Measurements from ENCODE around the gene SYT1.
"Not testable (repeated sequence)": the region's sequence is repeated elsewhere in the genome, so short reads cannot be mapped to it uniquely, and the experiment has no call there.

SYT1 gene

GRCh38 chr12:78966926-78967325, 102.4 kb downstream of the SYT1 start:
- DNase-seq (ENCODE audit: low read depth in 1 of 2, low spot score in 1 of 2) = no peak

- no peak for DNase-seq (ENCODE audit: low read depth in 1 of 2, low spot score in 1 of 2)
Observed at GRCh38 chr12:78968226-78968625, 103.7 kb downstream of the SYT1 start.

GRCh38 chr12:78970041-78970440, 105.5 kb downstream of the SYT1 start:
- DNase-seq (ENCODE audit: low read depth in 1 of 2, low spot score in 1 of 2) = no peak

DNA sequence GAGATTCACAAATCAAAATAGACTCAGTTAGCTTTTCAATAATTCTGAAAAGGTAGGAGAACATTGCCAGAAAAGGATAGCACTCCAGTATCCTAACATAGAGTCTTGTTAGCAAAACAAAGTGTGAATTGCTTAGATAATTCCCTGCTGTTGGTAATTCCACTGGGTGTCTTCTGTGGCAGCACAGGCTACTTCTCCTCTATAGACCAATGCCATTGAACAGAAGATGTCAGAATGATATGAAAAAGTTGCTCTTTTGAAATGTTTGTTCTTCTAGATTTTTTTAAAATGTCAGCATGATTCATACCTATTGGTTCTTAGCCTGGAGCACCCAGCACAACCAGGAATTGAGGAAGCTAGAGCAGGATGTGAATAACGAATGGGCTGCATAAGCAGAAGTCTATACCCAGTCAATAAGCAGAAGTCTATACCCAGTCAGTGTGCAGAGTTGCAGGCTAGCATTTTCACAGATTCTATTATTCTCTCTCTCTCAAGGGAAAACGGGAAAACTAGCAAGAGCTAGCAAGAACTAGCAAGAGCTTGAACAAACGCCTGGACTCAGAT, 112.8 kb downstream of the SYT1 start:
- no peak for DNase-seq (ENCODE audit: low read depth in 1 of 2, low spot score in 1 of 2)

DNA sequence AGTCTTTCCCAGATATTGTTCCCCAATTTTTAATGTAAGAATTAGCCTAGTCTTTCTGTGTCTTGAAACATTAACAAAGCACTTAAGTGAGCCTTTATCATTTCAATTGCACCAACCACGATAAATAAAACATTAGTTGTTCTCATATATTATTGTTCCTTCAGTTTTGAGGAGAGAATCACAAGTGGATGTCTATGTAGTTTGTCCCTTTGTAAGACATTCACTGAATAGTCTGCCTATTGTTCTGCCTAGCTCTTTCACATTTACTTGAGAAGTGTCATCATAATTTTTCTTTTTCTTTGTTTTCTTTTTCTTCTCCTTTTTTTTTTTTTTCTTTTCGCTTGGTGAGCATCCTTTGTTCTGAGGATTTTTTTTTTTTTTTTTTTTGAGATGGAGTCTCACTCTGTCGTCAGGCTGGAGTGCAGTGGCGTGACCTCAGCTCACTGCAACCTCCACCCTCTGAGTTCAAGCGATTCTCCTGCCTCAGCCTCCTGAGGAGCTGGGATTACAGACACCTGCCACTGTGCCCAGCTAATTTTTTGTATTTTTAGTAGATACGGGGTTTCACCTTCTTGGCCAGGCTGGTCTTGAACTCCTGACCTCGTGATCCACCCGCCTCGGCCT, 129.7 kb downstream of the SYT1 start:
- DNase-seq (ENCODE audit: low read depth in 1 of 2, low spot score in 1 of 2) = no peak

DNA sequence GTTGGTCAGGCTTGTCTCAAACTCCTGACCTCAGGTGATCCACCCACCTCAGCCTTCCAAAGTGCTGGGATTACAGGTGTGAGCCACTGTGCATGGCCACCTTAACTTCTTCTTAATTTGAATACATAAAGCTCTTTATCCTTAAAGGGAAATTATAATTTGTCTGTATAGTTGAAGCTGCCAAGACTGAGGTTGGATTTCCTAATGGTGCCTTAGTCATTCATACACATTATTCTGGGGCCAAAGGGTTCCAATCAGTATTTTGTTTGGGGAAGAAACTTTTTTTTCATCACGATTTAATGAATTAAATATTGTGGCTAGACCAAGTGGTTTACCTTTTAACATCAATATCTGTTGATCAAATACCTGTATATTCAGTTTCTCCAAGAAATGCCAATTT, 135.9 kb downstream of the SYT1 start:
- no peak for DNase-seq (ENCODE audit: low read depth in 1 of 2, low spot score in 1 of 2)

DNA sequence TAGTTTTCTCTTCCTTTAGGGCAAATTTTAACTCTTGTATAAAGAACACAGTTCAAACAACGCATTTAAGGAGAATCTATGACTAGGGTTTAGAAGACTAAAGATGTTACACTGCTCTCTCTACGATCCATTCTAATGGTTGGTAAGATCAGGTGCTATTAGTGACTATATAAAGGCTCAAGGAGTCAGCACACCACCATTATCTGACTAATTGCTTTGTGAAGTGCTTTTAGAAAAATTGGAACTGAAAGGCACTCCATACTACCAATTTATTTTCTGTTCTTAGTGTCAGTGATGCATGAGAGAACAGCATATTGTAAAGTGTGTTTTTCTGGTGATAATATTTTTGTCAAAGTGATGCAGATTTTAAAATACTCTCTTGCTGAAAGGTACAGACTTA, 136.8 kb downstream of the SYT1 start:
- DNase-seq (ENCODE audit: low read depth in 1 of 2, low spot score in 1 of 2) = no peak

GRCh38 chr12:79006306-79006705, 141.7 kb downstream of the SYT1 start:
- no peak for DNase-seq (ENCODE audit: low read depth in 1 of 2, low spot score in 1 of 2)

DNA sequence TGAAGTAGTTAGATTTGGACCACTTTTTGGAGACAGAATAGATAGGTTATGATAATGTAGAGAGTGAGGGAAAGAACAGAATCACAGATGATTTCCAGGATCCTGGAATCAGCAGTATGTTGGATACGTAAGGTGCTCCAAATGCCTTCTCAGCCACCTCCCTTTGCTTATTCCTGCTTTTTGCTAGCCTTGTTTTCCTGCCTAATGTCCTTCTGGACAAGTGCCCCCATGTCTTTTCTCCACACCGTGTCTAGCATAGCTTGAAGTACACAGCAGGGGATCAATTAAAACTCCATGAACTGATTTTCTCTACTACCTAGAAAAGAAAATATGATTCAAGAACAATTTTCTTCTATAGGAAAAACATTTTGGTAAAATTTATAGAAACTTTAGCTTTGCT, 144.0 kb downstream of the SYT1 start:
- DNase-seq (ENCODE audit: low read depth in 1 of 2, low spot score in 1 of 2) = no peak

GRCh38 chr12:79012636-79013035, 148.1 kb downstream of the SYT1 start:
- no peak for DNase-seq (ENCODE audit: low read depth in 1 of 2, low spot score in 1 of 2)

DNA sequence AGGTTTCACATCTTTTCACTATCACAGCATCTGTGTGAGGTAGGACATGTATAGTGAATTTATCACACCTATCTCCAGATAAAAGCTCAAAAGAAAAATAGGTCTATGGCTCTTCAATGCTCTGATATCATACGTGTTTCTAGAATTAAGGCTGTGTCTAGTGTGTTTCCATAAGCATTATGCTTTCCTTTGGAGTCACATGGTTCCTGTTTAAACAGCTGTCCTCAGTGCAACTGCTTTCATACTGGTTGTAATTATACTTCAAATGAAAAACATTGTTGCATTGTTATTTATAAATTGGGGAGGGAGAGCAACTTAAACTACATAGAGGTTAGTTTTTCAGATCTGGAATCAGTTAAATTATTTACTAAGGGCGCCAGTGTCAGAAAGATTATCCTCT, 151.6 kb downstream of the SYT1 start:
- DNase-seq (ENCODE audit: low read depth in 1 of 2, low spot score in 1 of 2) = no peak

DNA sequence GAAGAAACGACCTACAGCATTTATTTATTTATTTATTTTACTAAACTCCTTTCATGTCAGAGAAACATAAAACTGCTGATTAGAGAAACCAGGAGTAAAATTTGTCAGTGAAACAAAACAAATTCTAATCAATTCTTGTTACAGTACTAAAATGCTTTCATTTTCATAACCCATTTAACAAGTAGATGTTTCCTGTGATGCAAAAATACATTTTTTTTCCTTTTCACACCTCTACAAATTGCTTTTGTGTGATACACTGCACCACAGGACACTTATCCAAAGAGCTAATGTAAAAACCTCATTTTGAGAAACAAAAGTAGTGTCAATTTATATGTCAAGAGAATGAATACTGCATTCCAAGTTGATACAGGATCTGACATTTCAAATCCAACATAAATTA, 155.1 kb downstream of the SYT1 start:
- DNase-seq (ENCODE audit: low read depth in 1 of 2, low spot score in 1 of 2) = no peak

- DNase-seq (ENCODE audit: low read depth in 1 of 2, low spot score in 1 of 2) = no peak
Observed at GRCh38 chr12:79020106-79020505, 155.5 kb downstream of the SYT1 start.

DNA sequence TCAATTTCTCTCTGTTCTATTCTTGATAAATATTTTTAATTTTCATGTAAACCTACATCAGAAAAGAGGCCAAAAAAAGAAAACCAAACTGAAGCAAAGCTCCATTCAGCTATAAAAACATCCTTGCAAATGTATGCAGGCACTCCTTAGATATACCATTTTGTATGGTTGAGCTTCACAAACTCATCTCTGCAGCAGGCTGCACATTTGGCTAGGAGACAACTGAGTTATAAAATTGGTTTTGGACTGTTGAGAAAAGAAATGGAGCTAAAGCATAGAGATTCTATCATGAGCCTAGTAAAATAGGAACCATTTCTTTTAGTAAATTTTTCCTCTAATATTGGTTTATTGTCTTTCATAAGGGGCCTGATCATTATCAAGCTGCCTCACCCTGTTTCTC, 156.4 kb downstream of the SYT1 start:
- no peak for DNase-seq (ENCODE audit: low read depth in 1 of 2, low spot score in 1 of 2)

DNA sequence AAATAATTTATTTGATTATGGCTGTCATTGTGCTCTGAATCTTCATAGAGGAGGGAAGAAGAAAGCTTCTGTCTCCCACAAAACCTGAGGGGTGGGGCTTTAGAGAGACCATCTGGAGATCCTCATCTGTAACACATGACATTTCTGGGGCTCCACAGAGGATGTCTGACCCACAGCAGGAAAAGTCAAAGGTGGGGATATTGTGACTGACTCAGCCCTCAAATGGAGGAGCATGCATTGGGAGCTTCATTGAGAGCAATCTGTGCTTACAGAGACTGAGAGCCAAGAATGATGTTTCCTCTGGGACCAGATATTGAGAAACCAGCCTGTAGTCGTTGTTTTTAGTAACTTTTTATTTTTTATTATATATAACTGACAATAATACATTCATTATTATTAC, 158.7 kb downstream of the SYT1 start:
- DNase-seq (ENCODE audit: low read depth in 1 of 2, low spot score in 1 of 2) = no peak

DNA sequence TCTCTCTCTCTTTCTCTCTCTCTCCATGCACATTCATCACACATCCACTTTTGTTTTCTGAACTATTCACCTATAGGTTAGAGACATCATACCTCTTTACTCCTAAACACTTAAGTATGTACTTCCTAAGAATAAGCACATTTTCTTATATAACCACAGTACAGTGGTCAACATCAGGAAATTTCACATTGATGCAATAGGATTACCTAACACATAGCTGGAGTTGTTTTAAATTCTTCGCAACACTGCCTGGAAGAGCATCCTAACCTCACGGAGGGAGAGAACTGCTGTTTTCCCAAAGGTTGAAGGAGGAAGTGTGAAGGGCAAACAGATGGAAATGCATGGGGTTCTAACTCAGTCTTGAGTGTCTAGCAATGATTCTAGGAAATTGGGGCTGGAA, 159.2 kb downstream of the SYT1 start:
- DNase-seq (ENCODE audit: low read depth in 1 of 2, low spot score in 1 of 2) = no peak

DNA sequence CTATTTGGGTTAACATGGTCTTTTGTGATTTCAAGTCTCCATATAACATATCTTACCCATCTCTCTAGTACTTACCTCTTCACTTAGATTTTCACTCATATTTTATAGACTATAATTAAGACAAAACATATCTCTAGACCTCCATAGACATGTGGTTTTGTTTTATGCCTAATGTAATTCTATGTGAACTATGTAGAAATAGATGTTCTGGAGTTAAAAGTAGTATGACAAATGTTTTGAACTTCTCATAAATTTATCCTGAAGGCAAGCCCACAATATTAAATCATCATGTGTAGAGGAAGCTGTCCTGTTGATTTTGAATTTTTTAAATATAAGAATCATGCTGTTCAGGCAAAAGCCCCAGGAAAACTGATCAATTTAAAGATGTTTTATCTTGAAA, 169.2 kb downstream of the SYT1 start:
- DNase-seq (ENCODE audit: low read depth in 1 of 2, low spot score in 1 of 2) = no peak

- not testable (repeated sequence) for DNase-seq (ENCODE audit: low read depth in 1 of 2, low spot score in 1 of 2)
Observed at GRCh38 chr12:79044748-79045147, 180.2 kb downstream of the SYT1 start.

DNA sequence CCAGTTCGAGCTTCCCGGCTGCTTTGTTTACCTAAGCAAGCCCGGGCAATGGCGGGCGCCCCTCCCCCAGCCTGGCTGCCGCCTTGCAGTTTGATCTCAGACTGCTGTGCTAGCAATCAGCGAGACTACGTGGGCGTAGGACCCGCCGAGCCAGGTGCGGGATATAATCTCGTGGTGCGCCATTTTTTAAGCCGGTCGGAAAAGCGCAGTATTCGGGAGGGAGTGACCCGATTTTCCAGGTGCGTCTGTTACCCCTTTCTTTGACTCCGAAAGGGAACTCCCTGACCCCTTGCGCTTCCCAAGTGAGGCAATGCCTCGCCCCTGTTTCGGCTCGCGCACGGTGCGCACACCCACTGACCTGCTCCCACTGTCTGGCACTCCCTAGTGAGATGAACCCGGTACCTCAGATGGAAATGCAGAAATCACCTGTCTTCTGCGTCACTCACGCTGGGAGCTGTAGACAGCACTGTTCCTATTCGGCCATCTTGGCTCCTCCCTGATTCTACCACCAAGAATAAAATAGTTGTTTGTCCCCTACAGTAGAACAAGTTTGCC, 180.7 kb downstream of the SYT1 start:
- not testable (repeated sequence) for DNase-seq (ENCODE audit: low read depth in 1 of 2, low spot score in 1 of 2)

DNA sequence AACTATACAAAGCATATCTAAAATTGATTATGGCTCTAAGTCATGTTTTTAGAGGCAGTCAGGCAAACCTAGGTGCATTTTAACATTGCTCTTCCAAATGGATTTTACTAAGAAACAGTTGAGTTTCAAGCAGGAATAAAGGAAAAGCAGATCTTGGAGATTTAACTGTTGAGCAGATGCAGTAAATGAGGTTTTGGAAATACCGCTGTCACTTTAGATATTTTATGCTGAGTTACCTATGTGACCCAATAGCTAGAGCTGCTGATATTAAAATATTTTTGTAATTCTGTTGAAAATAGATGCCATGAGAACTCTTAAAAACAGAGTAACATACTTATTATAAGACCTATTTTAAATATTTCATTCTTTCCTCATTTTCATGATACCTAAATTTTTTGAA, 181.4 kb downstream of the SYT1 start:
- no peak for DNase-seq (ENCODE audit: low read depth in 1 of 2, low spot score in 1 of 2)

GRCh38 chr12:79048962-79049361, 184.4 kb downstream of the SYT1 start:
- no peak for DNase-seq (ENCODE audit: low read depth in 1 of 2, low spot score in 1 of 2)

DNA sequence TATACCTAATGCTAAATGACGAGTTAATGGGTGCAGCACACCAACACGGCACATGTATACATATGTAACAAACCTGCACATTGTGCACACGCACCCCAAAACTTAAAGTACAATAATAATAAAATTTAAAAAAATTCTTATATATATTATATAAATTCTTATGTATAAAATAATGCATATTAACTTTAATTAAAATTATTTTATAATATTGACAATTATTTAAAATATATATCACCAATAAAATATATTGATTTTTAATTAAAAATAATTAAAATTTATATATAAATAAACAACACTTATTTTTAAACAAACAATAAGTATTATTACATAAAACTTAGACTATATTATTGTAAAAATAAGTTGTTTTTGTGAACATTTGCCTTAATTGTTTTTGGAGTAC, 188.8 kb downstream of the SYT1 start:
- DNase-seq (ENCODE audit: low read depth in 1 of 2, low spot score in 1 of 2) = no peak
